ENCODE results near the gene HSPA8. TPM values are rescaled to one million over a fixed set of nuclear protein-coding genes. Genes with fewer than 3 reads are reported as not detected.

Gene HSPA8
- total and polyA plus RNA-seq, 10 donors: 110 to 1,026 (median 639) TPM

- no peak for DNase-seq
- Histone ChIP-seq H3K4me3 (no peak overlapping the region), H3K36me3 (peaks cover 4 to 86% (median 71%) of the 10 kb centered on the region in 6 donors), H3K4me1 (peaks cover 60 to 71% (median 67%) of the 10 kb centered on the region in 6 donors), H3K9me3 (no peaks in the 10 kb centered on the region), H3K27ac (peak overlapping the region in 6 of 8 donors; percentile 3 to 100 (median 40)), H3K27me3 (replicated peaks in 1 of 7) (no peaks in the 10 kb centered on the region)
- WGBS, 5 donors: 51 to 72% (median 58%) methylated on average over 6 of the region's 6 CpGs
- intact Hi-C loops (cut with DNase I; ENCODE audit: low total_unique reads): loop anchor here (10.0 kb wide), 1 partner anchor 191 kb away; no protein-coding TSS in a partner anchor
- no peak for TF ChIP-seq POLR2AphosphoS5 (IDR thresholded peaks at IDR 0.05)
- TF ChIP-seq POLR2A (IDR thresholded peaks at IDR 0.05): no peak
- TF ChIP-seq CTCF (IDR thresholded peaks at IDR 0.05 in 8 of 11, conservative IDR thresholded peaks at IDR 0.05 in 3 of 11): no peak
These were observed 6.6 kb downstream of the HSPA8 start for GRCh38 chr11:123055191-123055901.

GRCh38 chr11:123054301-123055065 lies 7.5 kb downstream of the HSPA8 start:
- Histone ChIP-seq H3K27me3 (replicated peaks in 1 of 7) (no peaks in the 10 kb centered on the region), H3K36me3 (peaks cover 4 to 78% (median 63%) of the 10 kb centered on the region in 6 donors), H3K27ac (peak overlapping the region in 4 of 8 donors; percentile 36 to 48 (median 42)), H3K4me3 (no peak overlapping the region), H3K4me1 (peaks cover 52 to 62% (median 58%) of the 10 kb centered on the region in 6 donors), H3K9me3 (no peaks in the 10 kb centered on the region)
- 28 to 35% (median 31%) methylated on average over 11 of the region's 11 CpGs for WGBS, 5 donors
- no peak for DNase-seq
- intact Hi-C loops (cut with DNase I; ENCODE audit: low total_unique reads): loop anchor here (10.0 kb wide), 1 partner anchor 190 kb away; no protein-coding TSS in a partner anchor
- TF ChIP-seq CTCF (IDR thresholded peaks at IDR 0.05 in 8 of 11, conservative IDR thresholded peaks at IDR 0.05 in 3 of 11) (peak; percentile 49 to 86 (median 73)), POLR2AphosphoS5 (IDR thresholded peaks at IDR 0.05) (peak in 1 of 3 donors; percentile 46), POLR2A (IDR thresholded peaks at IDR 0.05) (no peak)

DNA sequence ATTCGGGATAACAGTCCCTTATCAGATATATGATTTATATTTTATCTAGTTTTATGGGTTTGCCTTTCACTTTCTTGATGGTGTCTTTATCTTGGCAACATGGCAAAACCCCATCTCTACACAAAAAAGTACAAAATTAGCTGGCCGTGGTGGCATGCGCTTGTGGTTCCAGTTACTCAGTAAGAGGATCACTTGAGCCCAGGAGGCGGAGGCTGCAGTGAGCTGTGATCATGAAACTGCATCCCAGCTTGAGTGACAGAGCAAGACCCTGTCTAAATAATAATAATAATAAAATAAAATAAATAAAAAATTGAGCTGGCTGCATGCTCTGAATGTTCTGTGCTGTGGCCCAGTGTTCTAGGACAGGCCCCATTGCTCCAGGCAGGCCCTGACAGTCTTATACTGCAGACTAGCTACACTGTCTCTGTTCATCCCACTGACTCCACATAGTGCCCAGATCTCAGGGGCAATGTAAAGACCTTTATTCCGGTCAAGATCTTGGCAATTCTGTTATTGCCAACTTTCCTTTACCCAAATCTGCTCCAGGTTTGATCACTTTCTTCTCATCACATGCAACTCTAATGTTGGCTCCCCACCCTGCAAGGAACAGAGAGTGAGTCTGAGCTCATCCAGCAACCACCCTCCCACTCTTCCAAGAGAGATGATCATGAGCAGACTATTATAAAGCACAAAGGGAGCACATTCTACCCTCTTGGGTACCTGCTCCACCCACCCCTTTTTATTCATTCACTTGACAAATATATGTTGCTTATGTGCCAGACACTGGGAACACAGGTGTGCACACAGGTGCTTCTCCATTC lies 8.8 kb downstream of the HSPA8 start:
- no peaks in the 10 kb centered on the region for H3K27me3 ChIP-seq (replicated peaks in 1 of 7)
- DNase-seq: no peak
- H3K36me3 ChIP-seq: peaks cover 0 to 64% (median 49%) of the 10 kb centered on the region in 6 donors
- TF ChIP-seq POLR2A (IDR thresholded peaks at IDR 0.05) (no peak), CTCF (IDR thresholded peaks at IDR 0.05 in 8 of 11, conservative IDR thresholded peaks at IDR 0.05 in 3 of 11) (no peak), POLR2AphosphoS5 (IDR thresholded peaks at IDR 0.05) (no peak)
- peaks cover 38 to 48% (median 45%) of the 10 kb centered on the region in 6 donors for H3K4me1 ChIP-seq
- 83 to 97% (median 86%) methylated on average over 5 of the region's 5 CpGs for WGBS, 5 donors
- peak overlapping the region in 2 of 8 donors; percentile 32 to 40 for H3K27ac ChIP-seq
- intact Hi-C loops (cut with DNase I; ENCODE audit: low total_unique reads): loop anchor here (10.0 kb wide), 1 partner anchor 188 kb away; no protein-coding TSS in a partner anchor
- no peak overlapping the region for H3K4me3 ChIP-seq
- no peaks in the 10 kb centered on the region for H3K9me3 ChIP-seq
